Measurements from ENCODE around the gene KDM5A.

Gene KDM5A

GRCh38 chr12:268483-268840, 120.7 kb downstream of the KDM5A start:
- no peak for DNase-seq

DNA sequence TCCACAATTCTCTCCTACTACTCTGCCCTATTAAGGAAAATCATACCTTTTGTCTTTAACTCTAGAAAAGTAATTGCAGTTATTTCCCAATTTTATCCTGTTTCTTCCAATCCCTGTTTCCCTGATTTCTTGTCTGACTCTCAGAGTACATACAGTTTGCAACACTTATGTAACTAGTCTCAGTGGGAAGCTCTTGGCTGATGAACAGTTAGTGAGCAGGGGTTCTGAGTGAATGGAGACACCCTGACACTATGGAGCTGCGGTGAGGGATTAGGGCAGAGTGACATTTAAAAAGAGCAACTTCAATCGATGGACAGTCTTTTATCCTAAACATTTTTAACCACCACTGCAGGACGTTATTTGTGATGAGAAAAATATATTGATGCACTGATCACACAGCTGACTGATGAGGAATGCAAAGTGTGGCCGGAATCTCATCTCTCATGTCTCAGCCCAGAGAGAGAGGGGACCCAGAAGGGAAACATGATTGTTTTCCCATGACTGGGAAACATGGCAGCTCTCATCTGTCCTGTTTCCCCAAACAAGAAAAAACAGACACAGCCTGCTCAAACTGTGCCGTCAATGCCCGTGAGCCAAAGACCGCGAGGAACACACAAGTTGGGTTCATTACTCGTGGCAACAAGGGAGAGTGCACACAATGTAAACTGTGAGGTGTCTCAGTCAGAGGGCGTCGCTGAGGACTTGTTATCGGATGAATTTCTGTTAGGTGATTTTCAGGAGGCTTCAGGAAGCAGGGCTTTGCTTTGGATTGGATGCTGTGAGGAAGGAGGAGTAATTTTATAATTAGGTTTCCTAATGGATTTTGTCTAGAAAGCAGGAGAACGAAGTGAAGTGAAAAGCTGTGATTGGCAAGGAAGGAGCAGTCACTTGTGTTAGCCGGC, 121.3 kb downstream of the KDM5A start:
- DNase-seq = no peak

DNA sequence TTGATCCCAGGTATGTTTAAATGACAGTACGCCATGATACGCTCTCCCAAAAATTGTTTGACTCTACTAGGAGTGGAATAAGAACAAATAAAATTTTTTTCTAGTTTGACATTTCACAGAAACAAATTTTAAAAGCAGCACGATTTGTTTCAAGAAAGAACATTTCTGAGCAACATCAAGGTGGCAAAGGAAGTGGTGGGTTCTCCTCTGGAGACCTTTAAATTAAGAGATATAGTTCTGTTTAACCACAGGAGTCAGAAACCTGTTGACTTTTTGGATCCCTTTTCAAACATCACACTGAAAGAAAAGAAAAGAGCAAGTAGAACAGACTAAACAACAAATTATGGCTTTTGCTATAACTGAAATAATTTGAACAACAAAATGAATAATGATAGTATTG, 124.0 kb downstream of the KDM5A start:
- DNase-seq = no peak

- DNase-seq = no peak
Measured at GRCh38 chr12:264269-264668, 124.9 kb downstream of the KDM5A start.

DNA sequence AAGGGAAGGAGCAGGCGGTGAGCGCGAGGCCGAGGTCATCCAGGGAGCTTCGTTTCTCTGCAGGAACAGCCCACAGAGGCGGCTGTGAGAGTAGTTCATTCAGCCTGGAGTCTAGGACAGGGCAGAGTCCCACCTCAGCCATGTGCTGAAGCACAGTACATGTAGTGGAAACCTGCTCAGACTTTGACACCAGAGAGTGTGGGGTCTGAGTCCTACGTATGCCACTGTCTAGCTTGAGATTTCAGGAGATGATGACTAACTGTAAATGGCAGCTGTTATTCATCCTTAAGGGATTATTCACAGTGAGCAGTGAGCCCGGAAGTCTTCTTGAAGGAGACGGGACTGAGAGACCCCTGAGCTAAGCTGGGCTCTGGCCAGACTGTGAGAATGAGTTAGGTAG, 125.5 kb downstream of the KDM5A start:
- no peak for DNase-seq

GRCh38 chr12:262817-263216, 126.3 kb downstream of the KDM5A start, which contains the start of gene SLC6A13:
Gene SLC6A13, minus strand, starts transcription at chr12:262836. Its CDS starts 2,784 bp downstream, at chr12:260052.
- no peak for DNase-seq

DNA sequence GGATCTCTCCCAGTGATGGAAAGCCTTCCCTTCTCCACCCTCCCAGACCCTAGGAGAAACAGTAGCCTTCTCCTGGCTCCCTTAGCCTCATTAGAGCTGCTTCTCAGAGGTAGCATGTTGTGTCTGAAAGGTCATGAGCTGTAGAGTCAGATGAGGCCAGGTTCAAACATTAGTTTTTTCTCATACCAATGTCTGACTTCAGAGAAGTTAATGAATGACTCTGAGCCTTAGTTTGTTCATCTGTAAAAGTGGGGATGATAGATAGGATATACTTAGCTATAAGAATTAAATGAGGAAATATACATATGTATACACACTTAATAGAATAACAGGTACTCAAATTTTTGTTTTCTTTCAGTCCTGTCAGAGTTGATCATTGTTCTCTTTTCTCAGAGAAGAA, 127.0 kb downstream of the KDM5A start:
- no peak for DNase-seq

DNA sequence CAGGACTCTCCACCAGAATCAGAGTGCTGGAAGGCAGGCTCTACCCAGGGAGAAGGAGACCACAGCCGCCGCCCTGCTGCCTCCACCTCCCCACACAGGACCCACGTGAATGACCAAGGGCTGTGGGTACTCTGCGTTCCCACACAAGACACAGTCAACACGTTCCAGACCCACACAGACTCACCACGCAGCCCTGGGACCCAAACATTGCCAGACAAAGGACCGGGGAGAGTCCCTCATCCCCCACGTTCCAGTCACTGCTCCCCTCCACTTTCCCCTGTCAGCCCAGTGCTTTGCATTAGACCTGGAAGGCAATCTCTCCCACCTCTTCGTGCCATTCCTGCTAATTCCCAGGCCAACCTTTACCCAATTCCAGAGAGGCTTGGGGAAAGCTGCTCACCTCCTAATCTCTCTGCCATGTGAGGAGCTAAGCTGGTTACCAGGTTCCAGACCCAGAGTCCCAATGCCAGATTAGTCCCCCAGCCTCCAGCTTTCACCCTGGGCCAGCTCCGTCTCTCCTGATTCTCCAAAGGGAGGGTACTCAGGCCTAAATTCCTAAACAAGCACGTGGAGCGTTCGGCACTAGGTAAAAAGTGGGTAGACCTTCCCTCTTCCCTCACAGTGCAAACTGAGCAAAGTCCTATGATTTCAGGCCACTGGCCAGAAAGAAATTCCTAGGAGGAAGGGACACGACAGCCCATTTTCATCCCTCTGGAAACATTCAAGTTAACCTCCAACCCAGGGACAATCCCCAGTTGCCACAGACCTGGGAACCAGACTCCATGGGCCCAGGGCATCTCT, 131.4 kb downstream of the KDM5A start:
- DNase-seq = no peak

DNA sequence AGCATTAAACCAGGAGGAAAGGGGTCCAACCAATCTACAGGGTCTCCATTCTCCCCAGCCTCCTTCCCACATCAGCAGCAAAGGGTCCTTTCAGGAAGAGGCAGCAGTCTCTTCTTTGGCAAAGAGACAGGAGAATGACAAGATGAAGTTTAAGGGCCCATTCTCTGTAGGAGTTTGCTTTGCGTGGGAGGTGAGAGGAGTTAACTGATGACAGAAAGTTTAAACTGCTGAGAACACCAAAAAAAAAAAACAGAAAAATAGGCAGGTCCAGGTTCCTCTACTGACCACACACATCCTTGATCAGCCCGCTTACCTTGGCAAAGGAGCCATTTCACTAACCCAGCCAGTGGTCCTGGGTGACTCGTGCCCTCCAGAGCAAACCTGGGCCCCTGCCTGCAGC, 132.2 kb downstream of the KDM5A start:
- no peak for DNase-seq

GRCh38 chr12:256225-256624, 132.9 kb downstream of the KDM5A start:
- no peak for DNase-seq

GRCh38 chr12:254912-255311, 134.2 kb downstream of the KDM5A start:
- DNase-seq = no peak

DNA sequence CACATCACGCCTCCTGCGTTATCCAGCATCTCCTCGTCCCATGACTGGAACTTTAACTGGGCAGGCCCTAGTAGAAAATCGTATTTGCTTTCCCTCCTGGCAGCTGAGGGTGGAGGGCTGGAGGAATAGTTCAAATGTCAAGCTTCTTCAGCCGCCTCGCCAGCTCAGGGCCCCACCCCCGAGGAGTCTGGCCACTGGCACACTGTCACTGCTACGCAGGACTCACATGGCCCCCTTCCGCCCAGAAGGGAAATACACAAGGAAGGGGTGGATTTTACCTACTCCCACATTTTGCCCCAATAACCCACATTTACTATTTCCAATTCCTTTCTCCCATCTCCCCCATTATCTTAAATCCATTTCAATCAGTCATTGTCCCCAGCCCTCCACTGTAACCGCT, 135.1 kb downstream of the KDM5A start:
- no peak for DNase-seq

GRCh38 chr12:253116-253831, 135.8 kb downstream of the KDM5A start:
- no peak for DNase-seq

GRCh38 chr12:252636-253035, 136.5 kb downstream of the KDM5A start:
- DNase-seq = no peak

DNA sequence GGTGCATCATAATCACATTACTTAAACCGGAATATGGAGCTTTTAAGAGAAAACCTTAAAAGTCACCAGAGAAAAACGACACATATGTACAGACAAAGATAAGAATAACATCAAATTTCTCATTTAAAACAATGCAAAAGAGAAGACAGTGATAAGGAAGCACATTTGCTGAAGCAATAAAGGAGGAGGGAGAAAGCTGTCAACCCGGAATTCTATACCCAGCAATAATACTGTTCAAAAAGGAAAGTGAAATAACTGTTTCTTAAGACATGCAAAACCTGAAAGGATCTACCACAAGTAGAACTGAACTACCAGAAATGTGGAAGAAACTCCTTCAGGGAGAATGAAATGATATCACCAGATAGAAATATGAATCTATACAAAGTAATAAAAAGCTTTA, 141.8 kb downstream of the KDM5A start:
- DNase-seq = no peak

GRCh38 chr12:243381-243780, 145.7 kb downstream of the KDM5A start:
- no peak for DNase-seq

DNA sequence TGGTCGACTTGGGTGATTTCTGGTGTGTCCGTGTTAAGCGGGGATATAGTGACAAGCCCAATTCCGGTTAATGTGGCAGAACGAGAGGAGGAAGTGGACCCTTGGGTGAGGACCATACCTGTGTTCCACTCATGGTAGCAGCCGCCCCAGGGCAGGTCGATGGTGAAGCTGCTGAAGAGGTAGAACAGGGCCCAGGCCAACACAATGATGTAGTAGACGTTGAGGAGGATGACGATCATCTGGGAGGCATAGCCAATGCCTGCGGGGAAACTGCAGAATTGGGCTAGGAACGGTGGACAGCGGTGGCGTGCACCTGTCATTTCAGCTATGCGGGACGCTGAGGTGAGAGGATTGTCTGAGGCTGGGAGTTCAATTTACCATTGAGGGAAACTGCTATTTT, 146.6 kb downstream of the KDM5A start:
- no peak for DNase-seq

DNA sequence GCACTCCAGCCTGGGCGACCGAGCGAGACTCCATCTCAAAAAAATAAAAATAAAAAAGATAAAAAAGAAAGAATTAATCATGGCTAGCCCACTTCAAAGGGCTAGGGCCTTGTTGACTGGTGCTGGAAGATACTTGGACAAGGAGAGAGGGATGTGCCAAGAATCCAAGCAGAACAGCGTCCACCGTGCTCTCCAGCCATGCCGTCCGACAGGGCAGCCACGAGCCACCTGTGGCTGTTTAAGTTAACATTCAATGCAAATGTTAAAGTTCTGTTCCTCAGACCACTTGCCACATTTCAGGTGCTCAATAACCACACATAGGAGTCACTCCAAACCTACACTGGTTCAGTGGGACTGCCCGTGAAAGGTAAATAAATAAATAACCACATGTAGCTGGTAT, 147.9 kb downstream of the KDM5A start:
- DNase-seq = no peak

- no peak for DNase-seq
Measured at GRCh38 chr12:240566-240965, 148.6 kb downstream of the KDM5A start.

GRCh38 chr12:238736-239398, 150.3 kb downstream of the KDM5A start:
- no peak for DNase-seq

- DNase-seq = no peak
Measured at GRCh38 chr12:238116-238515, 151.0 kb downstream of the KDM5A start.

- DNase-seq = no peak
Measured at GRCh38 chr12:237026-237815, 151.9 kb downstream of the KDM5A start.
